Measurements from ENCODE around the gene POLR2L. TPM values are rescaled to one million over a fixed set of nuclear protein-coding genes. Genes with fewer than 3 reads are reported as not detected.

POLR2L gene
- total and polyA plus RNA-seq, 9 donors = 4.9 to 89.3 (median 62.7) TPM

DNA sequence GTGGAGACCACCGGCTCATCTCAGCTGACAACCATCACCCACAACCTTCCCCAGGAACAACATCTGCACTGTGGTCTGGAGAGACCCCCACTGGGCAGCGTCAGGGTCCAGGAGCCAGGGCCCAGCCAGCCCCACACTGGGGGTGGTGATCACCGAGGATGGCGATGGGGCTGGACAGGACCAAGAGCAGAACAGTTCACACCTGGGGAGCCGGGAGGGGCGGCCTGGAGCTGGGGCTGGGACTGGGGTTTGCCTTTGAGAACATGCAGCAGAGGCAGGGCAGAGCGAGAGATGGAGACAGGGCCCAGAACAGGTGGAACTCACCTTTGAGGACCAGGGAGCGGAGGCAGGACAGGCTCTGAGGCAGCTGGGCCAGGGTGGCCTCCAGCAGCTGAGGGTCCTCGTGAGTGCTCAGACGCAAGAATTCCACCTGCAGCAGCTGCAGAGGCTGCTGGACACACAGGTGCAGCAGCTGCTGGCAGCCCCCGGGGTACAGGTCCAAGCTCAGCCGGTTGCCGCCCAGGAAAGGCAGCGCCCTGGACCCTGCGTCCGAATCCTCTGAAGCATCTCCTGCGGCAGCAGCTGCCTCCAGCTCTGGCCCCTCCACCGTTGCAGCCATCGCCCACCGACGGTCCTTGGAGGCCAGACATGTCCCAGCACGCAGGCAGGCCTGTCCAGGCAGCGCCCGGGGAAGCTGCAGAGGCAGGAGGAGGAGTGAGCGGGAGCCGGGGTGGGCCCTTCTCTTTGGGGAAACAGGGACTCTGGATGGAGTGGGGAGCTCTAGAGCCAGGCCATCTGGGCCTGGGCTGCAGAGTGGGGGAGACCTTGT is 38.3 kb downstream of the POLR2L start:
- H3K27me3 ChIP-seq = no peaks in the 10 kb centered on the region
- 40 to 61% (median 41%) methylated on average over 22 to 26 of the region's 26 CpGs for WGBS, 3 donors
- peaks cover 12% of the 10 kb centered on the region for H3K4me1 ChIP-seq (ENCODE audit: insufficient read depth)
- no peak for DNase-seq
- intact Hi-C loops (cut with DNase I) = no loop called here
- no peak overlapping the region for H3K4me3 ChIP-seq
- no peak for TF ChIP-seq POLR2A (IDR thresholded peaks at IDR 0.05)
- TF ChIP-seq, protein P1, sequence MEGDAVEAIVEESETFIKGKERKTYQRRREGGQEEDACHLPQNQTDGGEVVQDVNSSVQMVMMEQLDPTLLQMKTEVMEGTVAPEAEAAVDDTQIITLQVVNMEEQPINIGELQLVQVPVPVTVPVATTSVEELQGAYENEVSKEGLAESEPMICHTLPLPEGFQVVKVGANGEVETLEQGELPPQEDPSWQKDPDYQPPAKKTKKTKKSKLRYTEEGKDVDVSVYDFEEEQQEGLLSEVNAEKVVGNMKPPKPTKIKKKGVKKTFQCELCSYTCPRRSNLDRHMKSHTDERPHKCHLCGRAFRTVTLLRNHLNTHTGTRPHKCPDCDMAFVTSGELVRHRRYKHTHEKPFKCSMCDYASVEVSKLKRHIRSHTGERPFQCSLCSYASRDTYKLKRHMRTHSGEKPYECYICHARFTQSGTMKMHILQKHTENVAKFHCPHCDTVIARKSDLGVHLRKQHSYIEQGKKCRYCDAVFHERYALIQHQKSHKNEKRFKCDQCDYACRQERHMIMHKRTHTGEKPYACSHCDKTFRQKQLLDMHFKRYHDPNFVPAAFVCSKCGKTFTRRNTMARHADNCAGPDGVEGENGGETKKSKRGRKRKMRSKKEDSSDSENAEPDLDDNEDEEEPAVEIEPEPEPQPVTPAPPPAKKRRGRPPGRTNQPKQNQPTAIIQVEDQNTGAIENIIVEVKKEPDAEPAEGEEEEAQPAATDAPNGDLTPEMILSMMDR (IDR thresholded peaks at IDR 0.05) = no peak
- no peak for TF ChIP-seq EP300 (IDR thresholded peaks at IDR 0.05)
- H3K9me3 ChIP-seq = no peaks in the 10 kb centered on the region
- no peaks in the 10 kb centered on the region for H3K36me3 ChIP-seq
- no peak overlapping the region for H3K27ac ChIP-seq

DNA sequence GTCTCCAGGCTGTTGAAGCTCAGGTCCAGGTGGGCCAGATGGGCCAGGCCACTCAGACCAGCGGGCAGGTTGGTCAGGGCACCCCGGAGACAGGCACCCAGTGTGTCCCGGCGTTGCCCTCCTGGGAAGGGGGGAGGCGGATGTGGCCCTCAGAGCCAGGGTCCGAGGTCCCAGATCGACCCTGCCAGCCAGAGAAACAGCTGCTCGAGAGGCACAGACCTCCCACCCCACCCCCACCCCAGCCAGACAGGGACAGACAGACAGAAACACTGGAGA is 38.9 kb downstream of the POLR2L start:
- no peak for DNase-seq
- Histone ChIP-seq H3K36me3 (no peaks in the 10 kb centered on the region), H3K4me1 (ENCODE audit: insufficient read depth) (peaks cover 9% of the 10 kb centered on the region), H3K4me3 (no peak overlapping the region), H3K27ac (no peak overlapping the region), H3K9me3 (no peaks in the 10 kb centered on the region), H3K27me3 (no peaks in the 10 kb centered on the region)
- WGBS, 3 donors = 81 to 83% (median 82%) methylated on average over 8 of the region's 8 CpGs
- intact Hi-C loops (cut with DNase I) = no loop called here
- TF ChIP-seq, protein P1 (IDR thresholded peaks at IDR 0.05) = no peak
- no peak for TF ChIP-seq POLR2A (IDR thresholded peaks at IDR 0.05)
- no peak for TF ChIP-seq EP300 (IDR thresholded peaks at IDR 0.05)

DNA sequence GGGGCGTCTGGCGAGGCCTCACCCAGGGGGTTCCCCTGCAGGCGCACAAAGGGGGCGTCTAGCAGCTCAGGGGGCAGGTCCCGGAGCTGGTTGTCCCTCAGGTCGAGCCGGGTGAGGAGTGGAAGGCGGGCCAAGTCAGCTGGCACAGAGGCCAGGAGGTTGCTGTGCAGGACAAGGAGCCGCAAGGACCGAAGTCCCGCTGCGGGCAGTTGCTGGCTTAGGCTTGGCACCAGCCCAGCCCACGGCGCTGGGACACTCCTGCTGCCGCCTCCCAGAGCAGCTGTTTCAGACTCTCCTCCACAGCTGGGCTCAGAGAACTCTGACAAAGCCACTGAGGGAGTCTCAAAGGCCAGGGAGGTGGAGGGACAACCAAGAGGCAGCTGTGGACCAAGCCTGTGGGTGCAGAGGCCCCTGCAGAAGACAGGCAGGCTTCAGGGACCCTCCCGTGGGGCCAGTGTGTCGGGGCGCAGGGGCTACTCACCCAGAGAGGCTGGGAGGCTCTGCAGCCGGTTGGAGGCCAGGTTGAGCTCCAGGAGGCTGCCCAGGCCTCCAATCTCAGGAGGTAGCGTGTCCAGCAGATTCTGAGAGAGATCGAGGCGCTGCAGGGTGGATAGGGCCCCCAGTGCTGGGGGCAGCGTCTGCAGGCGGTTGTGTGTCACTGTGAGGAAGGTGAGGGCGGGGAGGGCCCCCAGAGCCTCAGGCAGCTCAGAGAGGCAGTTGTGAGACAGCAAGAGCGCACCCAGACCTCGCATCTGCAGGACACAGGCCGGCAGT is 39.4 kb downstream of the POLR2L start:
- Histone ChIP-seq H3K27ac (no peak overlapping the region), H3K27me3 (no peaks in the 10 kb centered on the region), H3K4me3 (no peak overlapping the region), H3K9me3 (no peaks in the 10 kb centered on the region), H3K4me1 (ENCODE audit: insufficient read depth) (peaks cover 8% of the 10 kb centered on the region), H3K36me3 (no peaks in the 10 kb centered on the region)
- DNase-seq = no peak
- TF ChIP-seq POLR2A (IDR thresholded peaks at IDR 0.05) (no peak), EP300 (IDR thresholded peaks at IDR 0.05) (no peak)
- TF ChIP-seq, protein P1 (IDR thresholded peaks at IDR 0.05) = no peak
- 86 to 90% (median 86%) methylated on average over 28 of the region's 28 CpGs for WGBS, 3 donors
- intact Hi-C loops (cut with DNase I) = no loop called here

DNA sequence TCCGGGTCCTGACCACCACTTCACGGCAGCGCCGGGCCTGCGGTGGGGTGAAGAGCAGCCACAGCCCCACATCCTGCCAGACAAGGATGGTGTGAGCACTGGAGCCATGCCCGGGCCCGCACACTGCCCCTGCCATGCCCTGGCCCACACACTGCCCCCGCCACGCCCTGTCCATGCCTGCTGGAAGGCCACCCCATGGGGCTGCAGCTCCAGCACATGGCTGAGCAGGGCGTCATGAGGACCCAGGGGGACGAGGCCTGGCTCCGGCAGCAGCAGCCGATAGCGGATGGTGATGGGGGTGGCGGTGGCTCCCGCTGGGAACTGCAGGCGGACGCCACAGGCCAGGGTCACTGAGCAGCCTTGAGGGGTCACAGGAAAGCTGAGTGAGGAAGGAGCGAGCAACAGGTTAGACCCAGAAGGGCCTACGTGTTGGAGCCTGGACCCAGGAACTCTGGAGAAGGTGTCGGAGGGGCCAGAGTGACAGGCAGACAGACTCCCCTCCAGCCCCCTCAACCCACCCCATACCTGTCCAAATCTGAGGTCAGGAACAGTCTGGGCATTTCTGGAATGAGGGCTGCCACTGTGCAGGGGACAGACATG is 40.2 kb downstream of the POLR2L start:
- WGBS, 3 donors = 94 to 97% (median 95%) methylated on average over 21 of the region's 21 CpGs
- intact Hi-C loops (cut with DNase I) = no loop called here
- TF ChIP-seq, protein P1 (IDR thresholded peaks at IDR 0.05) = no peak
- TF ChIP-seq EP300 (IDR thresholded peaks at IDR 0.05) (no peak), POLR2A (IDR thresholded peaks at IDR 0.05) (no peak)
- no peak overlapping the region for H3K4me3 ChIP-seq
- H3K36me3 ChIP-seq = no peaks in the 10 kb centered on the region
- DNase-seq = no peak
- peaks cover 8% of the 10 kb centered on the region for H3K4me1 ChIP-seq (ENCODE audit: insufficient read depth)
- H3K27me3 ChIP-seq = no peaks in the 10 kb centered on the region
- H3K27ac ChIP-seq = no peak overlapping the region
- no peaks in the 10 kb centered on the region for H3K9me3 ChIP-seq

Data from ovary (tissue), 9 donors.